GM12878 (cell line): ENCODE data around the gene FDPS. TPM values are rescaled to one million over a fixed set of nuclear protein-coding genes. Genes with fewer than 3 reads are reported as not detected.

Experiments used
- ATAC-seq: fragments of 200-7000 bp; cut with Tn5 transposase; 3 replicates; pipeline ENCODE4 v1.9.1; 2020; ENCODE audit warnings: mild to moderate bottlenecking, moderate library complexity
- BruUV-seq: library from RNA; stranded (reverse); fragments of 400-500 nt; replicated peaks from 2 replicates; lab custom pipeline; 2021; lab: Mats Ljungman, UMichigan
- CTCF ChIA-PET: fragments of 300-600 bp; sonication (Branson Sonifier 250); formaldehyde crosslinking; extraction: SDS; loops from one replicate; lab custom pipeline; 2021; ENCODE audit warnings: inconsistent platforms; lab: Yijun Ruan, JAX
- POLR2A ChIA-PET: fragments of 350-600 bp; formaldehyde crosslinking; extraction: SDS; loops from one replicate; lab custom pipeline; 2021; ENCODE audit warnings: inconsistent platforms; lab: Charles Lee
- RAD21 ChIA-PET: fragments of 300-600 bp; sonication (Branson Sonifier 250); formaldehyde crosslinking; loops from one replicate; lab custom pipeline; 2023; ENCODE audit warnings: antibody characterized with exemption; ENCODE audit not compliant: unreplicated experiment; lab: Charles Lee
- SMC1A ChIA-PET: fragments of 300-600 bp; sonication (Branson Sonifier 250); formaldehyde crosslinking; loops from one replicate; lab custom pipeline; 2023; ENCODE audit not compliant: unreplicated experiment, uncharacterized antibody; lab: Charles Lee
- DNase-seq: peaks from one replicate; pipeline ENCODE4 v3.0.0-alpha.2; 2011; ENCODE audit warnings: low read depth, low spot score
- FAIRE-seq: peaks from 3 replicates; lab custom pipeline; 2011; peaks lifted over from hg19 to GRCh38; lab: Jason Lieb, UNC
- H2AFZ ChIP-seq: 2 replicates; pipeline ENCODE4 v1.6.0; 2011; ENCODE audit warnings: low read depth, low read length, control low read depth; ENCODE audit not compliant: control insufficient read depth
- H3K27ac ChIP-seq: 2 replicates; pipeline ENCODE4 v1.5.1; 2011; ENCODE audit warnings: control low read depth; ENCODE audit not compliant: control insufficient read depth, insufficient read depth
- H3K27me3 ChIP-seq, 2 experiments: replicated peaks in 1 of 2; 2 replicates each; pipeline versions ENCODE4 v1.6.0 to v1.6.1; 2011; ENCODE audit warnings: low read length in 1 of 2; ENCODE audit not compliant: control insufficient read depth in 2 of 2, insufficient read depth in 2 of 2
- H3K36me3 ChIP-seq, 2 experiments: 2 replicates each; pipeline ENCODE4 v1.5.1; 2011; ENCODE audit warnings: low read length in 1 of 2; ENCODE audit not compliant: control insufficient read depth in 2 of 2, insufficient read depth in 2 of 2
- H3K4me1 ChIP-seq: 2 replicates; pipeline ENCODE4 v1.6.1; 2011; ENCODE audit warnings: mild to moderate bottlenecking, low read length, moderate library complexity, mixed read lengths; ENCODE audit not compliant: control insufficient read depth, insufficient read depth
- H3K4me2 ChIP-seq: 2 replicates; pipeline ENCODE4 v1.6.0; 2011; ENCODE audit warnings: control low read depth; ENCODE audit not compliant: control insufficient read depth, insufficient read depth
- H3K4me3 ChIP-seq: fragments of 200-600 bp; sonication (generic); 2 replicates; pipeline ENCODE4 v1.5.1; 2016
- H3K79me2 ChIP-seq: 2 replicates; pipeline ENCODE4 v1.6.0; 2011; ENCODE audit warnings: low read length; ENCODE audit not compliant: control insufficient read depth, insufficient read depth
- H3K9ac ChIP-seq: 2 replicates; pipeline ENCODE4 v1.8.0; 2011; ENCODE audit warnings: low read length, control low read depth, mixed read lengths; ENCODE audit not compliant: control insufficient read depth, insufficient read depth
- H3K9me3 ChIP-seq: replicated peaks from 3 replicates; pipeline ENCODE4 v1.5.1; 2011; ENCODE audit warnings: mild to moderate bottlenecking, low read length; ENCODE audit not compliant: control insufficient read depth, insufficient read depth
- H4K20me1 ChIP-seq: 2 replicates; pipeline ENCODE4 v1.6.0; 2011; ENCODE audit not compliant: control insufficient read depth, insufficient read depth
- BCL11A ChIP-seq: IDR thresholded peaks from 2 replicates; pipeline ENCODE4 v1.6.1; 2011; ENCODE audit warnings: low read depth, low read length
- CBX3 ChIP-seq: fragments of 200-600 bp; sonication (generic); IDR thresholded peaks from 2 replicates; pipeline ENCODE4 v1.6.1; 2016; ENCODE audit warnings: low read depth, borderline replicate concordance
- CHD1 ChIP-seq: IDR thresholded peaks from 2 replicates; pipeline ENCODE4 v1.6.1; 2012; ENCODE audit warnings: low read depth, low read length, improper control_type of control experiment
- ESRRA ChIP-seq: IDR thresholded peaks from 2 replicates; pipeline ENCODE4 v1.6.1; 2012; ENCODE audit warnings: mild to moderate bottlenecking, low read length, improper control_type of control experiment
- KLF5 ChIP-seq: fragments of 450-650 bp; IDR thresholded peaks from 2 replicates; pipeline ENCODE4 v1.6.1; 2014; ENCODE audit warnings: mild to moderate bottlenecking; ENCODE audit not compliant: partially characterized antibody
- MTA3 ChIP-seq: IDR thresholded peaks from 2 replicates; pipeline ENCODE4 v1.6.1; 2012; ENCODE audit warnings: low read length, inconsistent platforms, borderline replicate concordance
- NBN ChIP-seq: fragments of 450-650 bp; IDR thresholded peaks from 2 replicates; pipeline ENCODE4 v1.6.1; 2016
- RAD21 ChIP-seq: IDR thresholded peaks from 2 replicates; pipeline ENCODE4 v1.6.1; 2011; ENCODE audit warnings: mild to moderate bottlenecking, low read depth, low read length, moderate library complexity; ENCODE audit not compliant: insufficient read depth
- RCOR1 ChIP-seq: conservative IDR thresholded peaks from 2 replicates; pipeline ENCODE4 v1.6.1; 2012; ENCODE audit warnings: low read depth, low read length, improper control_type of control experiment
- REST ChIP-seq: IDR thresholded peaks from 2 replicates; pipeline ENCODE4 v1.6.1; 2012; ENCODE audit warnings: mild to moderate bottlenecking, low read depth, low read length
- SIN3A ChIP-seq: IDR thresholded peaks from 2 replicates; pipeline ENCODE4 v1.6.1; 2012; ENCODE audit warnings: low read depth, low read length, improper control_type of control experiment
- SKIL ChIP-seq: fragments of 450-650 bp; IDR thresholded peaks from 2 replicates; pipeline ENCODE4 v1.6.1; 2017; ENCODE audit warnings: mild to moderate bottlenecking, low read depth, inconsistent platforms; ENCODE audit not compliant: poor library complexity, severe bottlenecking
- STAT1 ChIP-seq: fragments of 450-650 bp; conservative IDR thresholded peaks from 2 replicates; pipeline ENCODE4 v1.6.1; 2014; ENCODE audit warnings: antibody characterized with exemption, mild to moderate bottlenecking
- ZNF384 ChIP-seq: IDR thresholded peaks from 2 replicates; pipeline ENCODE4 v1.6.1; 2012; ENCODE audit warnings: low read depth, mild to moderate bottlenecking, low read length, improper control_type of control experiment, borderline replicate concordance
- WGBS: methylation state at CpG from one replicate; pipeline ENCODE4 v1.1.6; 2016; ENCODE audit warnings: low lambda C conversion rate; ENCODE audit not compliant: insufficient replicate concordance, insufficient coverage; ENCODE audit errors: missing lambda C conversion rate; 5-methylcytosine and 5-hydroxymethylcytosine counted together
- in situ Hi-C: fragments of 300-500 bp; cut with MboI; formaldehyde crosslinking; loops from 9 replicates; pipeline ENCODE4 v1.14.3; 2018; ENCODE audit warnings: mixed read lengths
- intact Hi-C: fragments of 100-400 bp; cut with micrococcal nuclease; formaldehyde crosslinking; loops from one replicate; pipeline ENCODE4 v1.14.2; 2022; ENCODE audit not compliant: unreplicated experiment
- polyA plus RNA-seq, 11 experiments: library from polyadenylated mRNA; depleted of rRNA in 4 of 11; unstranded in 6 of 11; stranded (reverse) in 5 of 11; fragments of >200 nt; fragmentation: Nextera tagmentation in 4 of 11; fragmentation: Illumina TruSeq in 1 of 11; extraction: Ambion mirVana in 4 of 11; extraction: Trizol in 1 of 11; gene quantifications; 1 replicate in 1 of 11; 2 replicates in 10 of 11; pipeline versions ENCODE4 v1.2.1 to v1.2.3, GENCODE V29; 2011 to 2016; ENCODE audit warnings: inconsistent platforms in 2 of 11, missing spikeins in 2 of 11, low read depth in 1 of 11
- total RNA-seq, 4 experiments: library from RNA; depleted of rRNA in 3 of 4; stranded (reverse); fragments of >200 nt in 3 of 4; fragmentation: Illumina TruSeq in 1 of 4; extraction: Trizol in 1 of 4; gene quantifications; 2 replicates each; pipeline versions ENCODE4 v1.2.1 to v1.2.3, GENCODE V29; 2013 to 2021
- TF ChIP-seq, protein P1 (sequence below): fragments of 450-650 bp; IDR thresholded peaks from 2 replicates; pipeline ENCODE4 v1.6.1; 2017; ENCODE audit warnings: mild to moderate bottlenecking, moderate library complexity

The FDPS gene
- total and polyA plus RNA-seq, 10 of the 15 experiments (the other 5 are each of a cell fraction or from before 2014, with no cell fraction given), result 405 to 1,156 (median 487) TPM

GRCh38 chr1:155269381-155269780, 39.3 kb upstream of the FDPS start:
- H3K4me3 ChIP-seq, result no peak overlapping the region
- no peak overlapping the region for H3K4me2 ChIP-seq
- no TSS peak for BruUV-seq
- H3K79me2 ChIP-seq, result peaks cover 30% of the 10 kb centered on the region
- CTCF ChIA-PET, result interaction anchor here (8.6 kb wide), 1 partner anchor 19 kb away, joined by 80 read pairs; no protein-coding TSS in a partner anchor
- no peaks in the 10 kb centered on the region for H3K9me3 ChIP-seq
- RAD21 ChIA-PET, result interaction anchor here (1.2 kb wide), 1 partner anchor 54 kb away, joined by 3 read pairs; no protein-coding TSS in a partner anchor
- DNase-seq, result no peak
- no peak overlapping the region for H3K27ac ChIP-seq
- 95% methylated on average over 21 of the region's 21 CpGs for whole genome bisulfite sequencing
- SMC1A ChIA-PET, result interaction anchor here (0.7 kb wide), 1 partner anchor 343 kb away, joined by 3 read pairs; no protein-coding TSS in a partner anchor
- H3K9ac ChIP-seq, result no peak overlapping the region
- peaks cover 3% of the 10 kb centered on the region for H3K4me1 ChIP-seq
- intact Hi-C loops, result no loop called here
- no peak for FAIRE-seq
- no peaks in the 10 kb centered on the region for H3K27me3 ChIP-seq
- no peak for ATAC-seq
- in situ Hi-C loops, result no loop called here
- no peak overlapping the region for H2AFZ ChIP-seq
- no peaks in the 10 kb centered on the region for H4K20me1 ChIP-seq
- peaks cover 29 to 32% of the 10 kb centered on the region in 2 experiments for H3K36me3 ChIP-seq
- POLR2A ChIA-PET, result no interaction called here
- TF ChIP-seq STAT1, result no peak
- no peak for TF ChIP-seq CBX3
- TF ChIP-seq BCL11A, result no peak
- no peak for TF ChIP-seq ZNF384
- no peak for TF ChIP-seq RCOR1
- TF ChIP-seq SKIL, result no peak
- TF ChIP-seq NBN, result no peak
- TF ChIP-seq ESRRA, result no peak
- no peak for TF ChIP-seq RAD21
- no peak for TF ChIP-seq REST
- no peak for TF ChIP-seq SIN3A
- TF ChIP-seq CHD1, result no peak
- TF ChIP-seq KLF5, result no peak
- TF ChIP-seq, protein P1, sequence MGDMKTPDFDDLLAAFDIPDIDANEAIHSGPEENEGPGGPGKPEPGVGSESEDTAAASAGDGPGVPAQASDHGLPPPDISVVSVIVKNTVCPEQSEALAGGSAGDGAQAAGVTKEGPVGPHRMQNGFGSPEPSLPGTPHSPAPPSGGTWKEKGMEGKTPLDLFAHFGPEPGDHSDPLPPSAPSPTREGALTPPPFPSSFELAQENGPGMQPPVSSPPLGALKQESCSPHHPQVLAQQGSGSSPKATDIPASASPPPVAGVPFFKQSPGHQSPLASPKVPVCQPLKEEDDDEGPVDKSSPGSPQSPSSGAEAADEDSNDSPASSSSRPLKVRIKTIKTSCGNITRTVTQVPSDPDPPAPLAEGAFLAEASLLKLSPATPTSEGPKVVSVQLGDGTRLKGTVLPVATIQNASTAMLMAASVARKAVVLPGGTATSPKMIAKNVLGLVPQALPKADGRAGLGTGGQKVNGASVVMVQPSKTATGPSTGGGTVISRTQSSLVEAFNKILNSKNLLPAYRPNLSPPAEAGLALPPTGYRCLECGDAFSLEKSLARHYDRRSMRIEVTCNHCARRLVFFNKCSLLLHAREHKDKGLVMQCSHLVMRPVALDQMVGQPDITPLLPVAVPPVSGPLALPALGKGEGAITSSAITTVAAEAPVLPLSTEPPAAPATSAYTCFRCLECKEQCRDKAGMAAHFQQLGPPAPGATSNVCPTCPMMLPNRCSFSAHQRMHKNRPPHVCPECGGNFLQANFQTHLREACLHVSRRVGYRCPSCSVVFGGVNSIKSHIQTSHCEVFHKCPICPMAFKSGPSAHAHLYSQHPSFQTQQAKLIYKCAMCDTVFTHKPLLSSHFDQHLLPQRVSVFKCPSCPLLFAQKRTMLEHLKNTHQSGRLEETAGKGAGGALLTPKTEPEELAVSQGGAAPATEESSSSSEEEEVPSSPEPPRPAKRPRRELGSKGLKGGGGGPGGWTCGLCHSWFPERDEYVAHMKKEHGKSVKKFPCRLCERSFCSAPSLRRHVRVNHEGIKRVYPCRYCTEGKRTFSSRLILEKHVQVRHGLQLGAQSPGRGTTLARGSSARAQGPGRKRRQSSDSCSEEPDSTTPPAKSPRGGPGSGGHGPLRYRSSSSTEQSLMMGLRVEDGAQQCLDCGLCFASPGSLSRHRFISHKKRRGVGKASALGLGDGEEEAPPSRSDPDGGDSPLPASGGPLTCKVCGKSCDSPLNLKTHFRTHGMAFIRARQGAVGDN, result no peak
- TF ChIP-seq MTA3, result no peak
